HEK293 (cell line): Measurements from ENCODE around the gene MECP2.

Experiments
- CTCF ChIA-PET: fragments of 350-600 bp; formaldehyde crosslinking; extraction: SDS; loops from one replicate; lab custom pipeline; 2021; ENCODE audit warnings: antibody characterized with exemption; lab: Yijun Ruan, JAX
- POLR2A ChIA-PET: fragments of 300-600 bp; formaldehyde crosslinking; extraction: SDS; loops from one replicate; lab custom pipeline; 2020; ENCODE audit warnings: antibody characterized with exemption, inconsistent platforms; lab: Yijun Ruan, JAX
- H3K27ac ChIP-seq: fragments of 200-500 bp; sonication (Bioruptor generic); 2 replicates; pipeline ENCODE4 v1.5.1; 2014; ENCODE audit warnings: low read depth, low read length, control low read depth, inconsistent platforms; ENCODE audit errors: extremely low read depth
- H3K36me3 ChIP-seq, 2 experiments: fragments of 200-500 bp in 1 of 2; sonication (Bioruptor generic) in 1 of 2; 1 replicate in 1 of 2; 2 replicates in 1 of 2; pipeline ENCODE4 v1.5.1; 2014 to 2017; ENCODE audit warnings: inconsistent platforms in 2 of 2, low read length in 2 of 2; ENCODE audit not compliant: control insufficient read depth in 2 of 2, insufficient read depth in 1 of 2
- H3K4me1 ChIP-seq: fragments of 200-500 bp; sonication (Bioruptor generic); 2 replicates; pipeline ENCODE4 v1.5.1; 2014; ENCODE audit warnings: mild to moderate bottlenecking, low read length, inconsistent platforms; ENCODE audit not compliant: control insufficient read depth, insufficient read depth
- H3K4me3 ChIP-seq: 2 replicates; pipeline ENCODE4 v1.5.1; 2011; ENCODE audit warnings: low read depth, mild to moderate bottlenecking, control low read depth, low read length, moderate library complexity
- H3K9me3 ChIP-seq: fragments of 200-500 bp; sonication (Bioruptor generic); 2 replicates; pipeline ENCODE4 v1.5.1; 2014; ENCODE audit warnings: low read depth, low read length, inconsistent platforms; ENCODE audit not compliant: control insufficient read depth, insufficient read depth
- AEBP2 ChIP-seq: fragments of 450-650 bp; formaldehyde crosslinking; IDR thresholded peaks from 2 replicates; pipeline ENCODE4 v1.5.1; 2016; ENCODE audit warnings: missing biosample characterization, missing genetic modification characterization, borderline replicate concordance
- HOXD13 ChIP-seq: sonication (generic); formaldehyde crosslinking; IDR thresholded peaks from 2 replicates; pipeline ENCODE4 v1.8.0; 2022; ENCODE audit warnings: missing genetic modification reagents, borderline replicate concordance
- PRDM2 ChIP-seq: fragments of 450-650 bp; formaldehyde crosslinking; IDR thresholded peaks from 2 replicates; pipeline ENCODE4 v1.5.1; 2016; ENCODE audit warnings: missing biosample characterization, missing genetic modification characterization, borderline replicate concordance
- REST ChIP-seq: fragments of 450-650 bp; formaldehyde crosslinking; IDR thresholded peaks from 2 replicates; pipeline ENCODE4 v1.5.1; 2016; ENCODE audit warnings: missing biosample characterization, missing genetic modification characterization
- SP2 ChIP-seq: fragments of 450-650 bp; formaldehyde crosslinking; IDR thresholded peaks from 2 replicates; pipeline ENCODE4 v1.5.1; 2016; ENCODE audit warnings: missing biosample characterization, missing genetic modification characterization
- TSHZ1 ChIP-seq: fragments of 450-650 bp; formaldehyde crosslinking; IDR thresholded peaks from 2 replicates; pipeline ENCODE4 v1.5.1; 2016; ENCODE audit warnings: missing biosample characterization, missing genetic modification characterization, borderline replicate concordance
- ZBTB44 ChIP-seq: fragments of 450-650 bp; IDR thresholded peaks from 2 replicates; pipeline ENCODE4 v1.5.1; 2018; ENCODE audit warnings: missing biosample characterization, mild to moderate bottlenecking, missing genetic modification characterization
- ZBTB8A ChIP-seq: fragments of 450-650 bp; formaldehyde crosslinking; IDR thresholded peaks from 2 replicates; pipeline ENCODE4 v1.5.1; 2016; ENCODE audit warnings: missing biosample characterization, missing genetic modification characterization
- ZNF112 ChIP-seq: fragments of 450-650 bp; formaldehyde crosslinking; IDR thresholded peaks from 2 replicates; pipeline ENCODE4 v1.5.0; 2017; ENCODE audit warnings: missing biosample characterization, missing genetic modification characterization
- ZNF114 ChIP-seq: fragments of 450-650 bp; formaldehyde crosslinking; IDR thresholded peaks from 2 replicates; pipeline ENCODE4 v1.5.0; 2017; ENCODE audit warnings: missing biosample characterization, missing genetic modification characterization
- ZNF19 ChIP-seq: fragments of 450-650 bp; formaldehyde crosslinking; IDR thresholded peaks from 2 replicates; pipeline ENCODE4; 2016; ENCODE audit warnings: missing biosample characterization, missing genetic modification characterization, low read depth
- ZNF423 ChIP-seq: fragments of 450-650 bp; formaldehyde crosslinking; IDR thresholded peaks from 2 replicates; pipeline ENCODE4 v1.5.1; 2016; ENCODE audit warnings: missing biosample characterization, missing genetic modification characterization
- ZNF561 ChIP-seq: fragments of 450-650 bp; IDR thresholded peaks from 2 replicates; pipeline ENCODE4 v1.5.1; 2018; ENCODE audit warnings: missing biosample characterization, missing genetic modification characterization, borderline replicate concordance
- ZNF600 ChIP-seq: fragments of 450-650 bp; formaldehyde crosslinking; IDR thresholded peaks from 2 replicates; pipeline ENCODE4 v1.5.1; 2016; ENCODE audit warnings: missing biosample characterization, missing genetic modification characterization
- ZNF624 ChIP-seq: fragments of 450-650 bp; formaldehyde crosslinking; IDR thresholded peaks from 2 replicates; pipeline ENCODE4 v1.5.1; 2017; ENCODE audit warnings: missing biosample characterization, missing genetic modification characterization
- ZNF692 ChIP-seq: fragments of 450-650 bp; formaldehyde crosslinking; IDR thresholded peaks from 2 replicates; pipeline ENCODE4 v1.5.1; 2016; ENCODE audit warnings: missing biosample characterization, missing genetic modification characterization
- ZNF843 ChIP-seq: fragments of 450-650 bp; formaldehyde crosslinking; IDR thresholded peaks from 2 replicates; pipeline ENCODE4 v1.5.1; 2016; ENCODE audit warnings: missing biosample characterization, missing genetic modification characterization

The MECP2 gene

GRCh38 chrX:154096140-154097002 is 1.1 kb downstream of the MECP2 start:
- H3K36me3 ChIP-seq = peaks cover 0 to 4% of the 10 kb centered on the region in 2 experiments; a peak in 1 of 3 replicates
- ChIA-PET CTCF (interaction anchor here (0.7 kb wide), 1 partner anchor 14 kb away, joined by 3 read pairs; no protein-coding TSS in a partner anchor), POLR2A (interaction anchor here (1.0 kb wide), 1 partner anchor 15 kb away, joined by 3 read pairs; no protein-coding TSS in a partner anchor)
- H3K4me1 ChIP-seq = peaks cover 15% of the 10 kb centered on the region
- H3K9me3 ChIP-seq = no peaks in the 10 kb centered on the region
- peak overlapping the region; percentile 63; the same call in 1 of the 2 replicates for H3K27ac ChIP-seq
- H3K4me3 ChIP-seq = peak overlapping the region; percentile 61
- no peak for TF ChIP-seq ZNF19 (tag by site-specific recombination)
- peak; percentile 100 for TF ChIP-seq ZNF561 (tag by site-specific recombination)
- TF ChIP-seq ZNF114 (tag by site-specific recombination) = no peak
- 0 out of 2 replicates have a peak, but pooled peaks have one; percentile 27 for TF ChIP-seq HOXD13 (CRISPR knock-in tag)
- TF ChIP-seq PRDM2 (tag by site-specific recombination) = no peak
- no peak for TF ChIP-seq ZNF112 (tag by site-specific recombination)
- no peak for TF ChIP-seq TSHZ1 (tag by site-specific recombination)
- no peak for TF ChIP-seq ZNF843
- no peak for TF ChIP-seq REST (tag by site-specific recombination)
- no peak for TF ChIP-seq AEBP2
- peak; percentile 20; the same call in 1 of the 2 replicates for TF ChIP-seq ZNF692 (tag by site-specific recombination)
- TF ChIP-seq ZNF423 (tag by site-specific recombination) = peak; percentile 48; the same call in 1 of the 2 replicates
- no peak for TF ChIP-seq ZNF624 (tag by site-specific recombination)
- TF ChIP-seq ZNF600 (tag by site-specific recombination) = peak; percentile 76; the same call in 1 of the 2 replicates
- no peak for TF ChIP-seq ZBTB44 (tag by site-specific recombination)
- TF ChIP-seq ZBTB8A (tag by site-specific recombination) = no peak
- no peak for TF ChIP-seq SP2 (tag by site-specific recombination)
